PC-9 (cell line): Measurements from ENCODE around the gene GALNT9.

Experiments used
- EZH2 ChIP-seq: fragments of 200-600 bp; sonication (generic); IDR thresholded peaks from 2 replicates; pipeline ENCODE4 v1.8.0; 2017; ENCODE audit warnings: antibody characterized with exemption, low read depth
- TF ChIP-seq, protein P1 (sequence below): fragments of 200-600 bp; sonication (generic); conservative IDR thresholded peaks from 2 replicates; pipeline ENCODE4 v1.6.1; 2017; ENCODE audit warnings: mixed run types, antibody characterized with exemption, mild to moderate bottlenecking, moderate library complexity

DNA sequence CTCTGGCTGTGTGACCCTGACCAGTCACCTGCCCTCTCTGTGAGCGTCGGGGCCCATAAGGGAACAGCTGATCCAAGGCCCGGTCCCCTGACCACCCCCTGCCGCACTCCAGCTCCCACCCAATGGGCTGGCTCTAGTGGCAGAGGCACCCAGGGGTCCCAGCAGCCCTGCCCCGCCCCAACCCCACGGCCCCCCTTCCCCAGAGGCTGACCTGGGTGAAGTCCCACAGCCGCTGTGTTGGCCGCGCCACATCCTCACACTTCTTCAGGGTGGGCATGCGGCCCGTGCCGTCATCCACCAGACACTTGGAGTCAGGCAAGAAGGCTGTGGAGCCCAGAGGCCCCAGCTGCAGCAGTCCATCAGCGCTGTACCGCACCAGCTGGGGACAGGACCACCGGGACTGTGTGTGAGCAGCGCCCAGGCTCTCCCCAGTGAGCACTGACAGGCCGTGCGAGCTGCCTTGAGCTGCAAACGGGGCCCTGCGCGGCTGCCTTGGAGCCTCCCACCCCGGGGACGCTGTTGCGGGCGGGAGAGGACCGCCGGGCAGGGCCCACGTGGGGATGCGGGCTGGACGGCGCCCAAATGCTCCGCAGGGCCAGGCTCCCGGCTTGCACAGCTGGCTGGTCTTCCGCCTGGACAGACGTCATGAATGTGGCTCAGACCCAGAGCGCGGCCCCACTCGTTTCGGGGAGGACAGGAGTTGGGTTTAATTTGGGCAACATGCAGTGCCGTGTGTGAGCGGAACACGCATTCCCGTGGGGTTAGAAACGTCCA, 131.6 kb downstream of the GALNT9 start:
- TF ChIP-seq, protein P1, sequence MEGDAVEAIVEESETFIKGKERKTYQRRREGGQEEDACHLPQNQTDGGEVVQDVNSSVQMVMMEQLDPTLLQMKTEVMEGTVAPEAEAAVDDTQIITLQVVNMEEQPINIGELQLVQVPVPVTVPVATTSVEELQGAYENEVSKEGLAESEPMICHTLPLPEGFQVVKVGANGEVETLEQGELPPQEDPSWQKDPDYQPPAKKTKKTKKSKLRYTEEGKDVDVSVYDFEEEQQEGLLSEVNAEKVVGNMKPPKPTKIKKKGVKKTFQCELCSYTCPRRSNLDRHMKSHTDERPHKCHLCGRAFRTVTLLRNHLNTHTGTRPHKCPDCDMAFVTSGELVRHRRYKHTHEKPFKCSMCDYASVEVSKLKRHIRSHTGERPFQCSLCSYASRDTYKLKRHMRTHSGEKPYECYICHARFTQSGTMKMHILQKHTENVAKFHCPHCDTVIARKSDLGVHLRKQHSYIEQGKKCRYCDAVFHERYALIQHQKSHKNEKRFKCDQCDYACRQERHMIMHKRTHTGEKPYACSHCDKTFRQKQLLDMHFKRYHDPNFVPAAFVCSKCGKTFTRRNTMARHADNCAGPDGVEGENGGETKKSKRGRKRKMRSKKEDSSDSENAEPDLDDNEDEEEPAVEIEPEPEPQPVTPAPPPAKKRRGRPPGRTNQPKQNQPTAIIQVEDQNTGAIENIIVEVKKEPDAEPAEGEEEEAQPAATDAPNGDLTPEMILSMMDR, result no peak
- 0 out of 2 replicates have a peak, but pooled peaks have one; percentile 59 for TF ChIP-seq EZH2
